DND-41 (cell line): ENCODE measurements around the gene FAM20B.

Experiments
- EZH2 ChIP-seq: IDR thresholded peaks from 3 replicates; pipeline ENCODE4 v1.6.1; 2012; ENCODE audit warnings: borderline replicate concordance, low read depth, mild to moderate bottlenecking, moderate library complexity, low read length, inconsistent platforms; ENCODE audit not compliant: severe bottlenecking
- TF ChIP-seq, protein P1 (sequence below): IDR thresholded peaks from 2 replicates; pipeline ENCODE4 v1.5.1; 2012; ENCODE audit warnings: borderline replicate concordance, low read length, moderate library complexity, mild to moderate bottlenecking; ENCODE audit not compliant: poor library complexity, severe bottlenecking; ENCODE audit errors: extremely low read depth

DNA sequence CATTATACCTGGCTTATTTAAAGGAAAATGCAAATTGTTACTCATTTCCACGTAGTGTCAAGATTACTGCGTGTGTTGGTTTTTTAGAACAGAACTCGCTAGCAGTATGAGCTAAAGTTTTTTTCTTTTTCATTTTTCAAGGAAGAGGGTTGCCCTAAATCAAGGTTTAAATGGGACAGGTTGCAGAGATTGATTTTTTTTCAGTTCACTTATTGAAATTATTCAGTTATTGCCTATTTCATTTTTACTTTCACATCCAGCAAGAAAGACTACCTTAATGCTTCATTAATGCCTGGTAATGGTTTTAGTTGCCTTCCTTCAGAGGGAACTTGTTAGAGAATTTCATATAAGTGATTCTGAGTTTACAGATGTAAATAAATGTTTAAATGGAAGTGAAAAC lies 5.6 kb downstream of the FAM20B start:
- TF ChIP-seq, protein P1, sequence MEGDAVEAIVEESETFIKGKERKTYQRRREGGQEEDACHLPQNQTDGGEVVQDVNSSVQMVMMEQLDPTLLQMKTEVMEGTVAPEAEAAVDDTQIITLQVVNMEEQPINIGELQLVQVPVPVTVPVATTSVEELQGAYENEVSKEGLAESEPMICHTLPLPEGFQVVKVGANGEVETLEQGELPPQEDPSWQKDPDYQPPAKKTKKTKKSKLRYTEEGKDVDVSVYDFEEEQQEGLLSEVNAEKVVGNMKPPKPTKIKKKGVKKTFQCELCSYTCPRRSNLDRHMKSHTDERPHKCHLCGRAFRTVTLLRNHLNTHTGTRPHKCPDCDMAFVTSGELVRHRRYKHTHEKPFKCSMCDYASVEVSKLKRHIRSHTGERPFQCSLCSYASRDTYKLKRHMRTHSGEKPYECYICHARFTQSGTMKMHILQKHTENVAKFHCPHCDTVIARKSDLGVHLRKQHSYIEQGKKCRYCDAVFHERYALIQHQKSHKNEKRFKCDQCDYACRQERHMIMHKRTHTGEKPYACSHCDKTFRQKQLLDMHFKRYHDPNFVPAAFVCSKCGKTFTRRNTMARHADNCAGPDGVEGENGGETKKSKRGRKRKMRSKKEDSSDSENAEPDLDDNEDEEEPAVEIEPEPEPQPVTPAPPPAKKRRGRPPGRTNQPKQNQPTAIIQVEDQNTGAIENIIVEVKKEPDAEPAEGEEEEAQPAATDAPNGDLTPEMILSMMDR, result no peak
- no peak for TF ChIP-seq EZH2
